ENCODE data around the gene CDC14A.
"Not testable (repeated sequence)": the region's sequence is repeated elsewhere in the genome, so short reads cannot be mapped to it uniquely, and the experiment has no call there.

CDC14A gene

DNA sequence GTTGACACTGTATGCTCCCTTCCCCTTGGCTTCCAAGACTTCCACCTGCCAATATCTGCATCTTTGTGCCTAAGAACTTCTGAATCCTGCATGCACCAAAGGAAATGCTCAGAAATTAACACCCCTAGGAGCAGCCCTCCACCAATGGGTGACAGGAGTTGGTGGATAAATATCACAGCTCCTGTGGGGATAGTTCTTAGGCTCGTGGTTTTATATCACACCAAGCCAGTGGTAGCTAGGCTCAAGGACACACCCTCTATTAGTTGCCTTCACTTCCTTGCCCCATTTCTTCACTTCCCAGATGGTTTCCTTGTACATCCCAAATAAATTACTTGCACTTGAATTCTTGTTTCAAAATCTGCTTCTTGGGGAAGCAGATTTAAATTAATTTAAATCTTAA is 16.9 kb upstream of the CDC14A start:
- in situ Hi-C loops (cut with MboI; ENCODE audit: low sequenced_read_pairs) = no loop called here

DNA sequence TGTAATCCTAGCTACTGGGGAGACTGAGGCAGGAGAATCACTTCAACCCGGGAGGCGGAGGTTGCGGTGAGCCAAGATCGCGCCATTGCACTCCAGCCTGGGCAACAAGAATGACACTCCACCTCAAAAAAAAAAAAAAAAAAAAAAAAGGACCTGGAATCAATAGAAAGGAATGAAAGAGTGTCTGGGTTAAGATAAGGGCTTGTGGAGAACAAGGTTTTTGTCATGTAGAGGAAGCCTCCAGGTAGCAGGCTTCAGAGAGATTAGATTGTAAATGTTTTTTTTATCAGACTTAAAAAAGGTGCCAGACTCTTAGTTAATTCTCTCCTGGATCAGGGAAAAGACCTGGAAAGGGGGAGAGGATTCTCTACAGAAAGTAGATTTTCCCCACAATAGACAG is 14.4 kb upstream of the CDC14A start:
- in situ Hi-C loops (cut with MboI; ENCODE audit: low sequenced_read_pairs) = not testable (repeated sequence)

DNA sequence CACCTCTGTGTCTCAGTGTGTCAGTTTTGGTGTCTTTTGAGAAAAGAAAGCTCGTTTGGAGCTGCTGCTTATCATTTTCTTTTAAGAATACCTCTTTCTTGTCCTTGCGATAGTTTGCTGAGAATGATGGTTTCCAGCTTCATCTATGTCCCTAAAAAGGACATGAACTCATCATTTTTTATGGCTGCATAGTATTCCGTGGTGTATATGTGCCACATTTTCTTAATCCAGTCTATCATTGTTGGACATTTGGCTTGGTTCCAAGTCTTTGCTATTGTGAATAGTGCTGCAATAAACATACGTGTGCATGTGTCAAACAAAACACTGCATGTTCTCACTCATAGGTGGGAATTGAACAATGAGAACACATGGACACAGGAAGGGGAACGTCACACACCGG is 12.6 kb upstream of the CDC14A start:
- in situ Hi-C loops (cut with MboI; ENCODE audit: low sequenced_read_pairs) = not testable (repeated sequence)

DNA sequence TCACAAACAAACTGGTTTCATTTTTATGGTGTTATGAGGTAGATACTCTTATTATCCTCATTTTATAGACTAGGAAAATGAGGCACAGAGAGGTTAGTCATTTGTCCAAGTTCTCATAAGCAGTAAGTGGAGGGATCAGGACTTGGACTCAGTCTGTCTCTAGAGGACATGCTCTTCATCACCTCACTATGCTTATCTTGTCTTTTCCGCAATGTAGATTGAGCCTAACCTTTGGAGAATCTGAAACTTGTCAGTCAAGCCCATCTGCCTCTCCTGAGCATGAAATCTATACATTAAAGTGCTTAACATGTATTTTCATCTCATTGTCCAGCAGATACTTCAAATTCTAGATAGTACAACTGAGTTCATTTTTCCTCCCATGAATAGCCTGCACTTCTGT is 11.8 kb upstream of the CDC14A start:
- in situ Hi-C loops (cut with MboI; ENCODE audit: low sequenced_read_pairs) = no loop called here

DNA sequence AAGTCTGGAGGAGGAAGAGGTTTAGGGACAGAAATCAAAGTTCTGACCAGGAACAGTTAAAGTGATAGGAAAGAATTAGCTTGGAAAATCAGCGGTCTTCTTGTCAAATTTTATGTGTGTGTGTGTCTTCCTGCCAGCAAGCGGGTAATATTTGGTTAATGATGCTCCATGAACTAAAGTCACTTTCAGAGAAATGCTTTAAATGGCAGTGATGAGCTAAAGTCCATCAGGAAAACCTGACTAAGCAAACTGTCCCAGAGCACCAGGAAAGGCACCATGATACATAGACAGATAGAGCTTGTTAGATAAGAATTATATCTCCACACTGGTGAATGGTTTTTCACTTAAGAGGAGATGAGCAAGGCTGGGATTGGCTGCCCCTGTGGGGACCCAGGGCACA is 10.0 kb upstream of the CDC14A start:
- in situ Hi-C loops (cut with MboI; ENCODE audit: low sequenced_read_pairs) = no loop called here

DNA sequence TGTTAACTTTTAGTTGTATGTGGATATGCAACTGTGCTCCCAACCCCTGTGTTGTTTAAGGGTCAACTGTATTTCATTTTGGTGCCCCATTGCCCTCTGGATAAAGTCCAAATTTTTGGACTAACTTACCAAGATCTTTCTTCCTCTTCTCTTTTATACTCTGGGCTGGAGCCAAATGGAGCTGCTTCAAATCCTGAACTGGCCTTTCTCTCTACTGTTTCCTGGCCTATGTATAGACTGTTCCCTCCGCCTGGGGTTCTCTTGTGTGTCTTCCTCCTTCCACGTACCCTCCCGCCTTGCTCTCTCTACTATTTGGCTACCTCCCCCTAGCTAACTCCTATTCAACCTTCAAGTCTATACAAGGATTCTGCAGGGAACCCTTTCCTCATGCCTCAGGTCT is 8.4 kb upstream of the CDC14A start:
- in situ Hi-C loops (cut with MboI; ENCODE audit: low sequenced_read_pairs) = no loop called here

DNA sequence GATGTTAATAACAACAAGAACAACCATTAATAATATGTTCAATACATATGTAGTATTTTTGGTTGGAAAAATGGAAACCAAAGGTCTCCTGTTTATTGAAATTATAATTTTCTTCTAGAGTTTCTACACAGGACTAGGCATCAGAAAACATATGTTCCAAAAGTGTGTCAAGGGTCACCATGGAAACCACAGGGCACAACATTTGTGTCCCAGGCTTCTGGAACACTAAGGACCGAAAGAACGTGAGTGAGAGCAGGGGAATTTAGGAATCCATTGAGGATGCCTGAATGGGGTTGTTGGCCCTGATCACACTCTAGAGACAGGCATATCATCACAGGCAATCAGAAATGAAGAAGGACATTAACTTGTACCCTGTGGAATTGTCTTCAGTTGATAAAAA is 7.5 kb upstream of the CDC14A start:
- in situ Hi-C loops (cut with MboI; ENCODE audit: low sequenced_read_pairs) = no loop called here

DNA sequence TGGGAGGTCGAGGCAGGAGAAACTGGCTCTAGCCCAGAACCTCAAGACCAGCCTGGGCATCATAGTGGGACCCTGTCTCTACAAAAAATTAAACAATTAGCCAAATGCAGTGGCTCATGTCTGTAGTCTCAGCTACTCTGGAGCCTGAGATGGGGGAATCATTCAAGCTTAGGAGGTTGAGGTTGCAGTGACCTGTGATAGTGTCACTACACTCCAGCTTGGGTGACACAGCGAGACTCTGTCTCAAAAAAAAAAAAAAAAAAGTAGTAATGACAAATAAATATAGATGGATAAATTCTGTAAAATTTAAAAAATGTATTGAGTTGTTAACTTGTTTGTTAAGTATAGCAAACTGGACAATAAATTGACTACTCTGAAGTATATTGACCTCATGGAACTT is 5.9 kb upstream of the CDC14A start:
- in situ Hi-C loops (cut with MboI; ENCODE audit: low sequenced_read_pairs) = no loop called here

DNA sequence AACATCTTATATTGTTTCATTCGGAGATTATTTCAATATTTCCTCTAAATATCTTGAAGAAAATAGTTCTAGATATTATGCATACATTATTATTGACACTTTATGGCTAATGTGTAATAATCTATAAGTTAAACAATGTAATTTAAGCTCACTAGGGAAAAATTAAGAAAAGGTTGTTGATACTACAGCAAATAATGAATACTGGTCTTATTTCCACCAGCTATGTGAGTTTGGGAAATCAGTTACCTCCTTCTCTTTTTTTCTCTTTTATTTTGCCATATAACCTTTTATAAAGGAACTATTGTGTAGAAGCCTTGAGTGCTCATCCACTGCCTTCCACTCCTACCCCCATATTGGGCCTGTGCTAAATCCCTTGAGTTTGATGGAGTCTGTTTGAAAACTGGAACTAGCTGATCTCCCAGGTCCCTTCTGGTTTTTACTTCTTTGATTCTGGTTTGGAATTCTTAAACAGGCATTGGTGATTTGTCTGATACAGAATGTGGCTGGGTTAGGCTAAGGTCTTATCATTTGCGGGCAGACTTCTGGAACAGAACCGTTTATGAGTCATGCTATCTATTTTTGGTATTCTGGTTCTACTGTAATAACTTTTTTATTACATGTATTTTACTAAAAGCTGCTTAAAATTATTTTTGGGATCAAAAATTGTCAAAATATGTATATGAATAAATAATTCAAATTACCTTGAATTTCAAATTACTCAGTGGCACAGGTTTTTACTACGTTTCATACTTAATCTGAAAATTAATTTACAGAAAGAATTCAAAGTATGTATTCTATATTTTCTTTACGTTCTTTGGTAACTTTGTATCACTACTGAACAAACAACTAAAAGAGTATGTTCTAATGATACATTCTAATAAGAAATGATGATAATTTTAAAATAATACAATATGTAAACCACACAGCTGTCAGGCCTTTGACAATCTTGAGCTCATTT is 5.0 kb upstream of the CDC14A start:
- in situ Hi-C loops (cut with MboI; ENCODE audit: low sequenced_read_pairs) = no loop called here

DNA sequence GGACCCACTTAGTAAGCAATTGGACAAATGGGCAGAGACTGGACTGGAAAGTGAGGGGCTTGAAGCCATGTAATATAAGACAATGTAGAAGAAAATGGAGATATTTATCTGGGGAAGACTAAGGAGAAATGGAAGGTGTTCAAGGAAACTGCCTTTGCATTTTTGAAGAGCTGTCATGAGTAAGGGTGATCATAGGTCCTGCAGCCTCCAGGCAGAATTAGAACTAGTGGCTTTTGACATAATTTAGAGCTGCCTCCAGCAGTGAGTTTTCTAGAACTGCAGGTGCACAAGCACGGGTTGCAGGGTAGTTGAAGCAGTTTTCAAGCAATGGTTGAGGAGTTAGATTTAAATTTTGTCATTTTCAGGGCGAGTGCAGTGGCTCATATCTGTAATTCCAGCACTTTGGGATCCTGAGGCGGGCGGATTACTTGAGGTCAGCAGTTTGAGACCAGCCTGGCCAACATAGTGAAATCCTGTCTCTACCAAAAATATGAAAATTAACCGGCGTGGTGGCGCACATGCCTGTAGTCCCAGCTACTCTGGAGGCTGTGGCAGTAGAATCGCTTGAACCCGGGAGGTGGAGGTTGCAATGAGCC is 3.7 kb upstream of the CDC14A start:
- in situ Hi-C loops (cut with MboI; ENCODE audit: low sequenced_read_pairs) = no loop called here

DNA sequence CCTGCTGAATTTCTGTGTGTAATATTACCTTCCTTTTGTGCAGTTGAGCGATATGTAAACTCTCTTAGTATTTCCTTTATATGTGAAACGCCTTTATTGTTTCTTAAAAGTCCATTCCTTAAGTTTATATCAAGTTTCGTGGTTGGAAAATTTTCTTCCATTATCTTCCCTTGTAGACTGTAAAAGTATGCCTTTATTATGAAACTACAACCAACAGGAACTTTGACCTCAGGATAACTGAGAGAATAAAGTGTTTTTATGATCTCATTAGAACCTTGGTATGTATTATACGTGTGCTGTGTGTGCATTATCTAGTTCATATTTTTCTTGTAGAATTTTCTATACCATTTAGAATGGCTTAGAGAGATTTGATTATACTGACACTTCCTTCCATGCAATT is 3.1 kb upstream of the CDC14A start:
- in situ Hi-C loops (cut with MboI; ENCODE audit: low sequenced_read_pairs) = no loop called here

DNA sequence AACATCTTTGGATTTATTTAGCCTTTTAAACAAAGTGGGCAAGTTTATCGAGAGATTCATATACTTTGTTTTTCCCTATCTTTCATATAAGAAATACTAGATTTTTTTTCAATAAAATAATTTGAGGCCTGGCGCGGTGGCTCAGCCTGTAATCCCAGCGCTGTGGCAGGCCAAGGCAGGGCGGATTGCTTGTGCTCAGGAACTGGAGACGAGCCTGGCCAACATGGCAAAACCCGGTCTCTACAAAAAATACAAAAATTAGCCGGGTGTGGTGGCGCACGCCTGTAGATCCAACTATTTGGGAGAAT is 1.6 kb upstream of the CDC14A start:
- in situ Hi-C loops (cut with MboI; ENCODE audit: low sequenced_read_pairs) = no loop called here

DNA sequence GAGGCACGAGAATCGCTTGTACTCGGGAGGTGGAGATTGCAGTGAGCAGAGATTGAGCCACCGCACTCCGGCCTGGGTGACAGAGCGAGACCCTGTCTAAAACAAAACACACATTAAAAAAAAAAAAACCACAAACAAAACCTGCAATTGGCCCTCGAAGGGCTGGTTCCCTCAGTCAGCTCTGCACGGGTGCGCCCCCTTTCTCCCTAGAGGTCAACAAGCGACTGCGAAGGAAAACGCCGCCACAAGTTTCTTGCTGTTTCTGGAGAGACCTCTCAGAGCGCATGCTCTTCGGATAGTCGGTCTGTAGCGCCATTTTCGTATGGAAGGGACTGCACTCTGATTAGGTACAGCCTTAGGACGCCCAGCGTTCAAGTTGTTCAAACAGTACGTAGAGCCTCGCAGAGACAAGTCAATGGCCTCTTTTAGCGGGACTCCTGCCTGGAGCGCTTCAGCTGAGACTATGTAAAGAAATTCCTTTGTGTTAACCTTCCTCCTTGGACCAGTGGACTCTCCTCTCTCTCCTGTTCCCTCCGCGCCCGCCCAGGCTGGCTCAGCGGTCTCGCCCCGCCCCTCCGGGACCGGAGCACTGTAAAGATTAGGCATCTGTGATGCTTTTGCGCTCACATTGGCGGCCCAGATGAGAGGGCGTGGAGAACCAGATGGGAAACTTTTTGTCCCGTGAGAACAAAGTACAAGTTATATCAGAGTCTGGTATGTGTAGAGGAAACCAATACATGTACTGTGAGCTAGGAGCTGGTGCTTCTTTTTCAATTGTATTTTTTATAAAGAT is 1.0 kb upstream of the CDC14A start:
- in situ Hi-C loops (cut with MboI; ENCODE audit: low sequenced_read_pairs) = no loop called here

DNA sequence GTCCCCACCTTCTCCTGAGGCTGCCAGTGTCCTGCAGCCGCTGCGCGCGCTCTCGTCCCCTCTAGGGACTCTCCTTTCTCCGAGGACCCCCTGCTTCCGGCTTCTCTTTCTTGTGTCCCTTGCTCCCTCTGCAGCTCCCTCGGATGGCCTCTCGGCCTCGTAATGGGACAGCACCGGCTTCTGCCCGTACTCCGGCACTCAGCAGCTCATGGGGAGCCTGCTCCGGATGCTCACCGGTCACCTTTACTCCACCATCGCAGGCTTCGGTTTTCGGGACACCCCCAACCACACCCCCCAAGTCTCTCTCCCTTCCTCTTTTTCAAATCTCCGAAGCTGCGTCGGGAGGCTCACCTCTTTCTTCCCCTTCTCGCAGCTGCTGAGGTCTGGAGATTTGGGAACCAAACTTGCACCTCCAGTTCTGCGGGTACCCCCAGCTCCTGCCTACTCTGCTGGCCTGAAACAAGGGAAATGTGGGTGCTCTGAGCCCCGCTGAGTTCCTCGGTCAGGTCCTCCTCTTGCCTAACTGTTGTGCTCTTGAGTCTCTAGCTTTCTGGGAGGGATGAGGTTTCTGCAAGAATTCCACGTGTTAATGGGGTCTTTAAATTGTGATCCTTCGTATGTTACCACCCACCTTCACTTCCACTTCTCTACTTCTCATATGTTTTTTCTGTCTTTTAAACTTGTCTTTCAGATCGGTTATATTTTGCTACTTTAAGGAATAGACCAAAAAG is 930 bp downstream of the CDC14A start:
- in situ Hi-C loops (cut with MboI; ENCODE audit: low sequenced_read_pairs) = no loop called here

DNA sequence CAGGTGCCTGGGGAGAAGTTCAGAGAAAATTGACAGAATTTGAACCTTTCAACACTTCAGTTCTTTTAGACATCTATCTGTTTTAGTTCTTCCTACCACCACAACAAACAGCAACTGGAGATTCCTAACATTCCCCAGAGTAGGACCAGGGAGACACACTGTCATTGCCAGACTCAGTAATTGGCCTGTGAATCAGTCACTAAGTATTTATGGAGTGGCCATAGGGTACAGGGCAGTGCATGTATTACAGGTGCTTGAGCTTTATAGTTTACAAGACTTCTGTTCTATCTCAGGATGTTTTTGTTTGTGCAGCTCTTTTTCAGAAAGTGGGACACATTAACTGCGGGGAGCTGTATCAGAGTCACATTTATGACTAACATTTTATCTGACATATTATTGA is 1.7 kb downstream of the CDC14A start:
- in situ Hi-C loops (cut with MboI; ENCODE audit: low sequenced_read_pairs) = no loop called here

DNA sequence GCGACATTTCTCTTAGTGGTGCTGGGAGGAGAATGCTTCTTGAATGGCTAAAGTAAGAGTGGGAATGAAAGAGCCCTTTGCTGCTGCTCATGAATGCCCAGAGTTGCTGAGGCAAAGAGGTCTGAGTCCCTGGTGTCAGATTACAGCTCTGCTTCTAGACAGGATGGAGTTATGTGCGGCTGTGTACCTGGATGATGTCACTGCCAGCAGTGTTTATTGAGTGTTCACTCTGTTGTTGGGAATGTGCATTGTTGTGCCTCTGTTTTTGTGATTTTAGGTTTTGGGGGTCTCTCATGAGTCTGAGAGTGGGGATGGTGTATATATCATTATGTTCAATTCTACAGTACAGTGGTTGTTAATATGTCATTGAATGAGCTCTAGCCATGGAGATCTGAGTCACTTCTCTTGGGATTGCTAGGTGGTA is 2.7 kb downstream of the CDC14A start:
- in situ Hi-C loops (cut with MboI; ENCODE audit: low sequenced_read_pairs) = no loop called here

DNA sequence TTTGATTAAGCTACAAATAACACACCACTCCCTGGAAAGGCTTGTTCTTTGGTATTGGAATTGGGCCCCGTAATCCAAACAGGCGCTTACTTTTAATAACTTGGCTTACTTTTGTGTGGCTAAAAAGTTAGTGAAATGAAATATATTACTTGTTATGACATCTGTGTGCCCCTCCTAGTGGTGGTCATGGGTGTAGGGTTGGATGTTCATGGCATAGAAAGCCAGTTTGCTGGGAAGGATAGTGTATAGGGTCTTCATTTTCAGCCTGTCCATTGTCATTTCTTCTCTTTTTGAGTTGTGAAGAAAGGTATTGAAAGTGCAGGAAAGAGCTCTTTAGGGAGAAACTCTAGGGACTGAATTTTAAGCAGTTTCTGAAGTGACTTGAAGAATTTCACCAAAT is 5.9 kb downstream of the CDC14A start:
- in situ Hi-C loops (cut with MboI; ENCODE audit: low sequenced_read_pairs) = no loop called here

DNA sequence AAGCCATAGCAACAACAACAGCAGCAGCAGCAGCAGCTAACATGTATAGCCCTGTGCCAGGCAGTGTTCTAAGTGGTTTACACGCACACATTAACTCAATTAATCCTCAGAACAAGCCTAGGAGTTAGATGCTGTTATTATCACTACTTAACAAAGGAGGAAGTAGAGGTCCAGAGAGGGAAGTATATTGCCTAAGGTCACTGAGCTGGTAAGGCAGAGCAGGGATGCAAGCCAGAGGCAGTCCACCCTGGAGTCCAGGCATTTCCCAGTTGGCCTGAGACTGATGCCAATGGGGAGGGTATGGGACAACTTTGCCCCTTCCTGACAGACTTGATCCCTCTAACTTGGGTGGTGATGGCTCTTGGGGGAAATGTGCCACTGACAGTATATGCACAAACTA is 6.8 kb downstream of the CDC14A start:
- in situ Hi-C loops (cut with MboI; ENCODE audit: low sequenced_read_pairs) = no loop called here

DNA sequence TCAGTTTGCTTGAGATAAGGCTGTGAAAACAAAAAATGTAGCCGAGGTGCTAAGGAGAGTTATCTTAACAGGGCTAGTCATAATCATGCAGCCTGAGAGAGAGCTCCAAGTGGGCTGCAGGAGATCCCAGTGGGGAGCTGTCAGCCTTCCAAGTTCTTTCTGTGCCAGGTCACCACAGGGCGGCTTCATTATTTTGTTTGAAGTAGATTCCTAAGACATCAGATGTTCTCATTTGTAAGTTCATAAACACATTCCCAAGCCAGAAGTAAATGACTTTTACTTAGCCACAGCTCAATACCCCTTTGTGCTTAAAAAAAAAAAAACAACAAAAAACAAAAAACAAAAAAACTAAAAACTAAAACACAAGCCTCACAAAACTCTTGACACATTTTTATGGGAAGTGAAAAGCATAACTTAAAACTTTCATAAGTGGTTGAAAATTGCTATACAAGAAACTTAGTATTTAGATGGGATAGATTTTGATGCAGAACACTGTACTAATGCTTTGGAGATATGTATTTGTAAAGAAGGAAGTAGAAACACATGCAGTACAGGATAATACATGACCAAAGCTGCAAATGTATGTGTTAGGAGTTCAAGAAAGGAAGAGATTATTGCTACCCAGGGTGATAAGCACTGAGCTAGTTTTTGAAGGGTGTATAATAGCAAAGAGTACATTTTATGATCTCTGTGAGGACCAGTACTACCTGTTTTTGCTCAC is 8.6 kb downstream of the CDC14A start:
- in situ Hi-C loops (cut with MboI; ENCODE audit: low sequenced_read_pairs) = no loop called here

DNA sequence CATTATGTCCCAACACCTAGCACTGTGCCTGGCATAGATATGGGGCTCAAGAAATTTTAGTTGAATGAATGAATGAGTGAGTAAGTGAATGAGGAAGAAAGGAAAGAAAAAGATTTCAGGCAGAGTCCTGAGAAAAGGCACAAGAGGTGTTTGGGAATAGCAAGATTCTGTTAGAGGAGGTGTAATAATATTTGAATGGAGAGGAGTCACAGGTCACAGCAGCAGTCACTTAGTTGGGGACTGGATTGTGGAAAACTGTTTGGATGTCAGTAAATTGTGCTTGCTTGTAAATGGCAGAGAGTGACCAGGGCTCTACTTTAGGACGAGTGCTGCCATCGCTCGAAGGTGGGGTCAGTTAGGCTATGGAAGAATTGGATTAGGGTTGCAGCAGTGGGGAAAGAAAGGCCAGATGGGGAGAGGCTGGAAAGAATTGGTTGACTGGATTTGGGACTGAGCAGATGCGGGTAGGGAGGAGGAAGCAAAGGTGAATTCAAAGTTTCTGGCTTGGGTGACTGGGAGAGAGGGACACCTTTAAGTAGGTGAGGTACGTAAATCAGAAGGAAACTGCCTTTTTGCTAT is 9.3 kb downstream of the CDC14A start:
- in situ Hi-C loops (cut with MboI; ENCODE audit: low sequenced_read_pairs) = no loop called here

All from HL-60/S4 treated with retinoic acid at 250 ng/mL for 4 days and 3 days (cell line).